Measurements from ENCODE around the gene TCERG1L. TPM values are rescaled to one million over a fixed set of nuclear protein-coding genes. Genes with fewer than 3 reads are reported as not detected.

TCERG1L gene
- total RNA-seq, 1 experiment from 2014 or later = not detected

GRCh38 chr10:131146790-131147189, 164.7 kb downstream of the TCERG1L start:
- Histone ChIP-seq H3K9me2 (replicated peaks; ENCODE audit: insufficient read depth, low read length) (no peaks in the 10 kb centered on the region), H4K20me1 (ENCODE audit: insufficient read depth, low read depth, low read length) (no peaks in the 10 kb centered on the region), H3K9ac (ENCODE audit: low read length) (no peak overlapping the region), H2AFZ (ENCODE audit: low read length) (no peak overlapping the region), H3K4me1 (ENCODE audit: low read length) (peaks cover 19% of the 10 kb centered on the region), H3K36me3 (ENCODE audit: insufficient read depth, low read length) (no peaks in the 10 kb centered on the region), H3K4me2 (ENCODE audit: low read depth, low read length, poor library complexity, severe bottlenecking) (no peak overlapping the region), H3K9me3 (ENCODE audit: low read length) (no peaks in the 10 kb centered on the region), H3K79me2 (ENCODE audit: low read length) (no peaks in the 10 kb centered on the region), H3K4me3 (ENCODE audit: low read length) (no peak overlapping the region), H3K27ac (ENCODE audit: low read length) (no peak overlapping the region), H3K27me3 (ENCODE audit: low read length) (no peaks in the 10 kb centered on the region; the same call in 1 of the 2 replicates)
- DNase-seq = no peak

DNA sequence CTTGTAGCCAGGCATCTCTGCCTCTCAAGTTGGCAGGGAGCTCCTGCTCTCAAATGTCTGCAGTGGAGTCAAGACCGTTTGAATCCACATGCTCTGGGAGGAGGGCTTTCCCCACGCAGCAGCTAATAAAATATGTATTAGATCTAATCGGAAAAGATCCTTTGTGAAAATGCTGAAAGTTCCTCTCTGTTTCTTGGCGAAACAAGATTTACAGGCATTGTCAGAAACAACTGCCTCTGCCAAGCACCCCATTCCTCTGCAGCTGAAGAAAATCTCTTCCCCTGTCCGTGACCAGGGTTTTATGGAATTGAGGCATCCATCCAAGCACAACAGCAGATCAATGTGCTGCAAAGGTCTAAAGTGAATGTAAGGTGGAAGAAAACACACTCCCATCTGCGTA, 165.8 kb downstream of the TCERG1L start:
- no peaks in the 10 kb centered on the region for H3K79me2 ChIP-seq (ENCODE audit: low read length)
- H3K27me3 ChIP-seq (ENCODE audit: low read length) = no peaks in the 10 kb centered on the region
- no peaks in the 10 kb centered on the region for H3K9me2 ChIP-seq (replicated peaks; ENCODE audit: insufficient read depth, low read length)
- H2AFZ ChIP-seq (ENCODE audit: low read length) = no peak overlapping the region
- H3K4me3 ChIP-seq (ENCODE audit: low read length) = no peak overlapping the region
- peaks cover 19% of the 10 kb centered on the region for H3K4me1 ChIP-seq (ENCODE audit: low read length)
- no peak overlapping the region for H3K9ac ChIP-seq (ENCODE audit: low read length)
- H3K27ac ChIP-seq (ENCODE audit: low read length) = no peak overlapping the region
- H3K4me2 ChIP-seq (ENCODE audit: low read depth, low read length, poor library complexity, severe bottlenecking) = no peak overlapping the region
- H3K9me3 ChIP-seq (ENCODE audit: low read length) = no peaks in the 10 kb centered on the region
- H3K36me3 ChIP-seq (ENCODE audit: insufficient read depth, low read length) = no peaks in the 10 kb centered on the region
- DNase-seq = no peak
- H4K20me1 ChIP-seq (ENCODE audit: insufficient read depth, low read depth, low read length) = no peaks in the 10 kb centered on the region

GRCh38 chr10:131144711-131145375, 166.7 kb downstream of the TCERG1L start:
- Histone ChIP-seq H3K9ac (ENCODE audit: low read length) (no peak overlapping the region), H3K79me2 (ENCODE audit: low read length) (no peaks in the 10 kb centered on the region), H3K9me3 (ENCODE audit: low read length) (no peaks in the 10 kb centered on the region), H3K36me3 (ENCODE audit: insufficient read depth, low read length) (no peaks in the 10 kb centered on the region), H3K9me2 (replicated peaks; ENCODE audit: insufficient read depth, low read length) (no peaks in the 10 kb centered on the region), H3K4me2 (ENCODE audit: low read depth, low read length, poor library complexity, severe bottlenecking) (no peak overlapping the region), H4K20me1 (ENCODE audit: insufficient read depth, low read depth, low read length) (no peaks in the 10 kb centered on the region), H2AFZ (ENCODE audit: low read length) (no peak overlapping the region), H3K27me3 (ENCODE audit: low read length) (no peaks in the 10 kb centered on the region), H3K4me3 (ENCODE audit: low read length) (no peak overlapping the region), H3K27ac (ENCODE audit: low read length) (no peak overlapping the region), H3K4me1 (ENCODE audit: low read length) (peaks cover 13% of the 10 kb centered on the region)
- no peak for DNase-seq

DNA sequence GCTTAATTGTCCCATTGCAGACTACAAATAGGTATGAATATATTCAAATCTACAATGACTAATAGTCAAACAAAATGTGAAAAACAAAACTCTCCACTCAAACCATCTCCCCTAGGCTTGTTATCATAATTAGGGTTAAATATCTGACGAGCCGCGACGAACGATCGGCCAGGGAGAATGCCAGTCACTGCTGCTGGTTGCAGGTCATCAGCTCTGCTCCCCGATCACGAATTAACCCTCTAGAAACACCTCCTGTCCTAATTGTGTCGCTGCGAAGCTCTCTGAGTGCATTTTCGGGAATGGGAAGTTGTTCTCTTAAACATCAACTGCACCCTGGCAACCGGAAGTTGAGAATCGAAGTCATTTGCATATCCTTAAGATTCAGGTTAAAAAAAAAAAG, 167.3 kb downstream of the TCERG1L start:
- H3K9me2 ChIP-seq (replicated peaks; ENCODE audit: insufficient read depth, low read length) = no peaks in the 10 kb centered on the region
- H3K36me3 ChIP-seq (ENCODE audit: insufficient read depth, low read length) = no peaks in the 10 kb centered on the region
- no peak overlapping the region for H2AFZ ChIP-seq (ENCODE audit: low read length)
- H3K9ac ChIP-seq (ENCODE audit: low read length) = no peak overlapping the region
- H3K4me3 ChIP-seq (ENCODE audit: low read length) = no peak overlapping the region
- H3K79me2 ChIP-seq (ENCODE audit: low read length) = no peaks in the 10 kb centered on the region
- no peak overlapping the region for H3K4me2 ChIP-seq (ENCODE audit: low read depth, low read length, poor library complexity, severe bottlenecking)
- peaks cover 11% of the 10 kb centered on the region; the same call in 1 of the 2 replicates for H3K4me1 ChIP-seq (ENCODE audit: low read length)
- no peaks in the 10 kb centered on the region for H4K20me1 ChIP-seq (ENCODE audit: insufficient read depth, low read depth, low read length)
- no peak for DNase-seq
- no peaks in the 10 kb centered on the region for H3K27me3 ChIP-seq (ENCODE audit: low read length)
- no peaks in the 10 kb centered on the region for H3K9me3 ChIP-seq (ENCODE audit: low read length)
- H3K27ac ChIP-seq (ENCODE audit: low read length) = no peak overlapping the region

GRCh38 chr10:131143425-131144165, 167.9 kb downstream of the TCERG1L start:
- no peak overlapping the region for H3K27ac ChIP-seq (ENCODE audit: low read length)
- H3K79me2 ChIP-seq (ENCODE audit: low read length) = no peaks in the 10 kb centered on the region
- no peak overlapping the region for H3K4me3 ChIP-seq (ENCODE audit: low read length)
- no peak for DNase-seq
- no peaks in the 10 kb centered on the region for H3K27me3 ChIP-seq (ENCODE audit: low read length)
- no peaks in the 10 kb centered on the region for H3K9me2 ChIP-seq (replicated peaks; ENCODE audit: insufficient read depth, low read length)
- no peaks in the 10 kb centered on the region for H3K9me3 ChIP-seq (ENCODE audit: low read length)
- H3K4me2 ChIP-seq (ENCODE audit: low read depth, low read length, poor library complexity, severe bottlenecking) = no peak overlapping the region
- peaks cover 11% of the 10 kb centered on the region; the same call in 1 of the 2 replicates for H3K4me1 ChIP-seq (ENCODE audit: low read length)
- H2AFZ ChIP-seq (ENCODE audit: low read length) = no peak overlapping the region
- no peak overlapping the region for H3K9ac ChIP-seq (ENCODE audit: low read length)
- no peaks in the 10 kb centered on the region for H3K36me3 ChIP-seq (ENCODE audit: insufficient read depth, low read length)
- no peaks in the 10 kb centered on the region for H4K20me1 ChIP-seq (ENCODE audit: insufficient read depth, low read depth, low read length)

DNA sequence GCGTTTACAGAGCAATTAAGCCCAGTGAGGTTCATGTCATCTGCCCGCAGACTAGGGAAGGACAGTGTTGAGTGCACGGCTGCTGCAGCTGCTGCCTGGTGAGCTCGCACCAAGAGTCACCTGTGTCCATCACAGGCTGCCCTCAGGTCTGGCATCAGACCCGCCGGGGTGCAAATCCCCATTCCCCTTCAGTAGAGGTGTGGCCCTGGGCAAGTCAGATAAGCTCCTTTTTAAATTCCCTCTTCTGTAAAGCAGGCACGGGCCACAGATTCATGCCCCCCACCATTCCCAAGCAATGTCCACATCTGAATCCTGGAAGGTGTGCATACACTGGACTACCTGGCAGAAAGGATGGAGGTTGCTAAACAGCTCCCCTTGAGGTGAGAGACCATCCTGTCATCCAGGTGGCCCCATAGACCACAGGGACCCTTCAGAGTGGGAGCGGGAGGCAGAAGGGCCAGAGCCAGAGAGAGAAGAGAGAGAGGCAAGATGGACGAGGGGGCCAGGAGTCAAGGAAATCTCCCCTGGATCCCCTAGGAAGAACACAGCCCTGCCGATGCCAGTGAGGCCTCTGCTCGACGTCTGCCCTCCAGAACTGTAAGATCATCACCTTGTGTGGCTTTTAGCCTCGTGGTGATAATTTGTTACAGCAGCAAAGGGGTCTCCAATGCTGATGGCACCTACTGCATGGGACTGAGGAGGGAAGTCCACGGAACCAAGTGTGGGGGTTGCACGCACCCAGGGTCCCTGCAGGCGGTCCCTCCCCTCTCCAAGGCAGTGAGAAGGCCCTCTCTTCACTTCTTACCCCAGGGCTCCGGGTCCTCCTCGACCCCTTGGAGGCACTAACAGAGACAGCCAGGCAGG, 168.8 kb downstream of the TCERG1L start:
- no peak for DNase-seq
- Histone ChIP-seq H3K9me3 (ENCODE audit: low read length) (no peaks in the 10 kb centered on the region), H3K4me1 (ENCODE audit: low read length) (peaks cover 11% of the 10 kb centered on the region; the same call in 1 of the 2 replicates), H3K36me3 (ENCODE audit: insufficient read depth, low read length) (no peaks in the 10 kb centered on the region), H2AFZ (ENCODE audit: low read length) (no peak overlapping the region), H3K4me3 (ENCODE audit: low read length) (no peak overlapping the region), H3K27me3 (ENCODE audit: low read length) (no peaks in the 10 kb centered on the region), H3K9me2 (replicated peaks; ENCODE audit: insufficient read depth, low read length) (no peaks in the 10 kb centered on the region), H3K79me2 (ENCODE audit: low read length) (no peaks in the 10 kb centered on the region), H3K27ac (ENCODE audit: low read length) (no peak overlapping the region), H4K20me1 (ENCODE audit: insufficient read depth, low read depth, low read length) (no peaks in the 10 kb centered on the region), H3K9ac (ENCODE audit: low read length) (no peak overlapping the region), H3K4me2 (ENCODE audit: low read depth, low read length, poor library complexity, severe bottlenecking) (no peak overlapping the region)

GRCh38 chr10:131141645-131142516, 169.6 kb downstream of the TCERG1L start:
- H3K9me3 ChIP-seq (ENCODE audit: low read length) = no peaks in the 10 kb centered on the region
- no peak for DNase-seq
- H2AFZ ChIP-seq (ENCODE audit: low read length) = no peak overlapping the region
- H3K27ac ChIP-seq (ENCODE audit: low read length) = no peak overlapping the region
- H3K9me2 ChIP-seq (replicated peaks; ENCODE audit: insufficient read depth, low read length) = no peaks in the 10 kb centered on the region
- no peak overlapping the region for H3K9ac ChIP-seq (ENCODE audit: low read length)
- no peak overlapping the region for H3K4me3 ChIP-seq (ENCODE audit: low read length)
- no peaks in the 10 kb centered on the region for H4K20me1 ChIP-seq (ENCODE audit: insufficient read depth, low read depth, low read length)
- H3K27me3 ChIP-seq (ENCODE audit: low read length) = no peaks in the 10 kb centered on the region
- H3K36me3 ChIP-seq (ENCODE audit: insufficient read depth, low read length) = no peaks in the 10 kb centered on the region
- H3K79me2 ChIP-seq (ENCODE audit: low read length) = no peaks in the 10 kb centered on the region
- peaks cover 11% of the 10 kb centered on the region; the same call in 1 of the 2 replicates for H3K4me1 ChIP-seq (ENCODE audit: low read length)
- H3K4me2 ChIP-seq (ENCODE audit: low read depth, low read length, poor library complexity, severe bottlenecking) = no peak overlapping the region

Measured in Karpas-422 (cell line).